WI38 (cell line): ENCODE results near the gene OR2M5.

Source experiments
- H3K4me3 ChIP-seq: 2 replicates; pipeline ENCODE4 v1.5.1; 2011; ENCODE audit warnings: low read depth, mild to moderate bottlenecking, control low read depth, low read length
- CTCF ChIP-seq: IDR thresholded peaks from 2 replicates; pipeline ENCODE4 v1.5.1; 2012; ENCODE audit warnings: low read depth, mild to moderate bottlenecking, control low read depth, low read length

The OR2M5 gene

GRCh38 chr1:248174521-248174920 lies 29.6 kb downstream of the OR2M5 start, which contains the start of gene OR2M2:
OR2M2 (plus strand) TSS chr1:248174821; CDS start chr1:248179986, 5,165 bp downstream.
- no peak within 1 kb of the TSS for H3K4me3 ChIP-seq
- no peak for TF ChIP-seq CTCF

- no peak for TF ChIP-seq CTCF
- no peak overlapping the region for H3K4me3 ChIP-seq
Observed at GRCh38 chr1:248183996-248184395, 39.0 kb downstream of the OR2M5 start.

- TF ChIP-seq CTCF, result no peak
- H3K4me3 ChIP-seq, result no peak overlapping the region
Observed at GRCh38 chr1:248187363-248187762, 42.4 kb downstream of the OR2M5 start.

- no peak for TF ChIP-seq CTCF
- H3K4me3 ChIP-seq, result no peak overlapping the region
Observed at GRCh38 chr1:248189026-248189425, 44.1 kb downstream of the OR2M5 start.

GRCh38 chr1:248194117-248194516 lies 49.2 kb downstream of the OR2M5 start:
- TF ChIP-seq CTCF, result no peak
- H3K4me3 ChIP-seq, result no peak overlapping the region
